Endothelial cell of umbilical vein (primary cell): Measurements from ENCODE around the gene ADRM1. TPM values are rescaled to one million over a fixed set of nuclear protein-coding genes. Genes with fewer than 3 reads are reported as not detected.

ENCODE experiments used
- BruUV-seq: library from RNA; stranded (reverse); fragments of 400-500 nt; replicated peaks from 2 replicates; lab custom pipeline; 2021; lab: Mats Ljungman, UMichigan
- CTCF ChIA-PET: fragments of 300-600, 350-600 bp; sonication (Branson Sonifier 250); formaldehyde crosslinking; loops from one replicate; lab custom pipeline; 2021; ENCODE audit warnings: antibody characterized with exemption, inconsistent platforms; lab: Charles Lee
- POLR2A ChIA-PET: fragments of 300-600, 350-600 bp; sonication (Branson Sonifier 250); formaldehyde crosslinking; loops from one replicate; lab custom pipeline; 2021; ENCODE audit warnings: antibody characterized with exemption, inconsistent platforms; lab: Charles Lee
- DNase-seq: peaks from one replicate; pipeline ENCODE4 v3.0.0-alpha.2; 2011; ENCODE audit warnings: low read depth, low spot score
- FAIRE-seq: peaks from 2 replicates; lab custom pipeline; 2011; peaks lifted over from hg19 to GRCh38; lab: Jason Lieb, UNC
- H2AFZ ChIP-seq: 2 replicates; pipeline ENCODE4 v1.6.0; 2012; ENCODE audit warnings: low read depth, low read length, control low read depth, inconsistent platforms
- H3K27ac ChIP-seq: 2 replicates; pipeline ENCODE4 v1.5.1; 2011; ENCODE audit warnings: low read depth, mild to moderate bottlenecking, control low read depth, low read length, moderate library complexity; ENCODE audit not compliant: insufficient read depth
- H3K27me3 ChIP-seq, 2 experiments: 2 replicates each; pipeline versions ENCODE4 v1.6.0 to v1.6.1; 2011; ENCODE audit warnings: low read length in 2 of 2, mixed read lengths in 1 of 2; ENCODE audit not compliant: control insufficient read depth in 2 of 2, insufficient read depth in 2 of 2
- H3K36me3 ChIP-seq, 2 experiments: 2 replicates in 1 of 2; 3 replicates in 1 of 2; pipeline ENCODE4 v1.5.1; 2011; ENCODE audit warnings: low read length in 2 of 2, mild to moderate bottlenecking in 1 of 2, moderate library complexity in 1 of 2; ENCODE audit not compliant: control insufficient read depth in 2 of 2, insufficient read depth in 2 of 2; ENCODE audit errors: extremely low read depth in 1 of 2
- H3K4me1 ChIP-seq: 3 replicates; pipeline ENCODE4 v1.5.1; 2011; ENCODE audit warnings: mild to moderate bottlenecking, low read length; ENCODE audit not compliant: control insufficient read depth, insufficient read depth; ENCODE audit errors: extremely low read depth
- H3K4me2 ChIP-seq: 2 replicates; pipeline ENCODE4 v1.6.1; 2011; ENCODE audit warnings: low read length, control low read depth, mixed read lengths; ENCODE audit not compliant: insufficient read depth
- H3K4me3 ChIP-seq, 3 experiments: fragments of 200-600 bp in 1 of 3; sonication (generic), shearing (Covaris generic) in 1 of 3; replicated peaks in 1 of 3; 2 replicates each; pipeline ENCODE4 v1.5.1; 2011 to 2016; ENCODE audit warnings: control low read depth in 3 of 3, low read length in 3 of 3, mild to moderate bottlenecking in 2 of 3, inconsistent platforms in 1 of 3, low read depth in 1 of 3, moderate library complexity in 1 of 3; ENCODE audit not compliant: insufficient read depth in 1 of 3
- H3K79me2 ChIP-seq: 2 replicates; pipeline ENCODE4 v1.6.0; 2012; ENCODE audit warnings: low read length, inconsistent platforms; ENCODE audit not compliant: control insufficient read depth, insufficient read depth
- H3K9ac ChIP-seq: replicated peaks from 2 replicates; pipeline ENCODE3; 2011; ENCODE audit warnings: low read length, control low read depth; ENCODE audit not compliant: insufficient read depth; ENCODE audit errors: extremely low read depth
- H3K9me1 ChIP-seq: replicated peaks from 3 replicates; pipeline ENCODE4 v1.6.0; 2011; ENCODE audit warnings: mild to moderate bottlenecking, low read length; ENCODE audit not compliant: control insufficient read depth, insufficient read depth; ENCODE audit errors: extremely low read depth
- H3K9me3 ChIP-seq: replicated peaks from 2 replicates; pipeline ENCODE4 v1.5.1; 2012; ENCODE audit warnings: low read length, inconsistent platforms; ENCODE audit not compliant: control insufficient read depth, insufficient read depth
- H4K20me1 ChIP-seq: replicated peaks from 2 replicates; pipeline ENCODE3; 2011; ENCODE audit warnings: mild to moderate bottlenecking, low read length; ENCODE audit not compliant: control insufficient read depth, insufficient read depth; ENCODE audit errors: extremely low read depth
- CTCF ChIP-seq, 2 donors: IDR thresholded peaks; 1 replicate in 1 of 2; 2 replicates in 1 of 2; pipeline ENCODE4 v1.5.1; 2011; ENCODE audit warnings: low read length in 2 of 2, mild to moderate bottlenecking in 2 of 2, moderate library complexity in 2 of 2, control low read depth in 1 of 2, inconsistent platforms in 1 of 2, low read depth in 1 of 2; ENCODE audit not compliant: insufficient read depth in 1 of 2; ENCODE audit errors: extremely low read depth in 1 of 2
- EZH2 ChIP-seq: IDR thresholded peaks from 2 replicates; pipeline ENCODE4 v1.6.1; 2012; ENCODE audit warnings: borderline replicate concordance, low read depth, mild to moderate bottlenecking, moderate library complexity, low read length, inconsistent platforms; ENCODE audit not compliant: severe bottlenecking
- FOS ChIP-seq: IDR thresholded peaks from 2 replicates; pipeline ENCODE4 v1.6.1; 2011; ENCODE audit warnings: mild to moderate bottlenecking, low read length, moderate library complexity, borderline replicate concordance; ENCODE audit not compliant: insufficient read depth
- GATA2 ChIP-seq: IDR thresholded peaks from 2 replicates; pipeline ENCODE4 v1.7.0; 2011; ENCODE audit warnings: low read depth, mild to moderate bottlenecking, moderate library complexity, mixed read lengths, low read length; ENCODE audit not compliant: insufficient read length, insufficient read depth
- JUN ChIP-seq: IDR thresholded peaks from 2 replicates; pipeline ENCODE4 v1.6.1; 2011; ENCODE audit warnings: borderline replicate concordance, low read depth; ENCODE audit not compliant: insufficient read length, insufficient read depth
- MAX ChIP-seq: IDR thresholded peaks from 2 replicates; pipeline ENCODE4 v1.6.1; 2011; ENCODE audit not compliant: insufficient read depth, insufficient read length
- MYC ChIP-seq: IDR thresholded peaks from one replicate; pipeline ENCODE4 v1.6.1; 2011; ENCODE audit warnings: mild to moderate bottlenecking, low read depth, low read length
- POLR2A ChIP-seq: IDR thresholded peaks from 2 replicates; pipeline ENCODE4 v1.6.1; 2012; ENCODE audit warnings: low read depth, mild to moderate bottlenecking, control low read depth, low read length
- POLR2AphosphoS5 ChIP-seq: IDR thresholded peaks from 2 replicates; pipeline ENCODE4 v1.6.1; 2012; ENCODE audit warnings: low read depth, mild to moderate bottlenecking, control low read depth, low read length, moderate library complexity; ENCODE audit not compliant: insufficient read depth
- dilution Hi-C: fragments of 300-500 bp; cut with MboI; formaldehyde crosslinking; loops from one replicate; pipeline ENCODE4 v1.15.0; 2019; ENCODE audit warnings: low sequenced_read_pairs; ENCODE audit not compliant: extremely low pct_ligation_motif_present
- intact Hi-C: fragments of 100-400 bp; cut with micrococcal nuclease; formaldehyde crosslinking; loops from one replicate; pipeline ENCODE4 v1.10.0; 2022
- polyA plus RNA-seq, 4 experiments: library from polyadenylated mRNA; depleted of rRNA in 3 of 4; stranded (reverse) in 3 of 4; unstranded in 1 of 4; fragments of >200 nt; gene quantifications; 2 replicates each; pipeline versions ENCODE4 v1.2.1 to v1.2.3, GENCODE V29; 2011 to 2012; ENCODE audit warnings: missing spikeins in 1 of 4
- total RNA-seq: library from RNA; stranded (reverse); gene quantifications from 2 replicates; pipeline ENCODE4 v1.2.3, GENCODE V29; 2021

Gene ADRM1
- total and polyA plus RNA-seq, 2 donors (not counting 3 experiments of a cell fraction or from before 2014, with no cell fraction given), result 154 to 179 TPM

- Histone ChIP-seq H3K27me3 (no peaks in the 10 kb centered on the region), H3K36me3 (peaks cover 0 to 10% of the 10 kb centered on the region in 2 experiments), H3K79me2 (peaks cover 2% of the 10 kb centered on the region), H2AFZ (no peak overlapping the region), H3K9me1 (no peaks in the 10 kb centered on the region), H3K9ac (no peak overlapping the region), H3K9me3 (no peaks in the 10 kb centered on the region), H3K4me2 (no peak overlapping the region), H4K20me1 (no peaks in the 10 kb centered on the region), H3K4me3 (no peak overlapping the region), H3K27ac (no peak overlapping the region), H3K4me1 (no peaks in the 10 kb centered on the region)
- FAIRE-seq, result no peak
- TF ChIP-seq CTCF (IDR thresholded peaks at IDR 0.05; ENCODE audit: extremely low read depth in 1 of 2, insufficient read depth in 1 of 2, low read depth in 1 of 2, low read length in 2 of 2), result no peak
- TF ChIP-seq GATA2, result no peak
- intact Hi-C loops, result no loop called here
- CTCF ChIA-PET, result no interaction called here
- no peak for DNase-seq
- POLR2A ChIA-PET, result no interaction called here
- no TSS peak for BruUV-seq
- dilution Hi-C loops, result no loop called here
Measured at GRCh38 chr20:62254021-62254724, 48.6 kb upstream of the ADRM1 start.

- BruUV-seq, result no TSS peak
- CTCF ChIA-PET, result no interaction called here
- no peaks in the 10 kb centered on the region for H3K9me1 ChIP-seq
- H3K4me2 ChIP-seq, result no peak overlapping the region
- peaks cover 2% of the 10 kb centered on the region for H3K79me2 ChIP-seq
- FAIRE-seq, result no peak
- peaks cover 0 to 14% of the 10 kb centered on the region in 2 experiments for H3K36me3 ChIP-seq
- no peak overlapping the region for H3K9ac ChIP-seq
- H3K4me1 ChIP-seq, result no peaks in the 10 kb centered on the region
- H3K9me3 ChIP-seq, result no peaks in the 10 kb centered on the region
- H3K27ac ChIP-seq, result no peak overlapping the region
- no peak overlapping the region for H2AFZ ChIP-seq
- intact Hi-C loops, result no loop called here
- TF ChIP-seq JUN (no peak), FOS (no peak), MYC (no peak), CTCF (IDR thresholded peaks at IDR 0.05; ENCODE audit: extremely low read depth in 1 of 2, insufficient read depth in 1 of 2, low read depth in 1 of 2, low read length in 2 of 2) (no peak), EZH2 (no peak), MAX (no peak), POLR2AphosphoS5 (no peak), POLR2A (no peak), GATA2 (no peak)
- H3K4me3 ChIP-seq, result no peak overlapping the region
- no peaks in the 10 kb centered on the region for H3K27me3 ChIP-seq
- dilution Hi-C loops, result no loop called here
- POLR2A ChIA-PET, result no interaction called here
- no peaks in the 10 kb centered on the region for H4K20me1 ChIP-seq
- no peak for DNase-seq
Measured at GRCh38 chr20:62255976-62256375, 46.8 kb upstream of the ADRM1 start.
